HepG2 (cell line): ENCODE measurements around the gene ESPN. TPM values are rescaled to one million over a fixed set of nuclear protein-coding genes. Genes with fewer than 3 reads are reported as not detected.

Experiments
- ATAC-seq: fragments of 200-7000 bp; cut with Tn5 transposase; 3 replicates; pipeline ENCODE4 v1.9.1; 2020; ENCODE audit warnings: mild to moderate bottlenecking, moderate library complexity
- BruUV-seq: library from RNA; stranded (reverse); fragments of 400-500 nt; replicated peaks from 2 replicates; lab custom pipeline; 2021; lab: Mats Ljungman, UMichigan
- CTCF ChIA-PET: fragments of 300-600 bp; formaldehyde crosslinking; extraction: SDS; loops from one replicate; lab custom pipeline; 2021; ENCODE audit warnings: low total read pairs, inconsistent platforms, low intra/inter-chr PET ratio; lab: Yijun Ruan, JAX
- POLR2A ChIA-PET: fragments of 350-600 bp; sonication (Branson Sonifier 250); formaldehyde crosslinking; loops from one replicate; lab custom pipeline; 2020; ENCODE audit warnings: antibody characterized with exemption, inconsistent platforms; lab: Yijun Ruan, JAX
- DNase-seq: peaks from one replicate; pipeline ENCODE4 v3.0.0-alpha.2; 2015; ENCODE audit warnings: low spot score
- FAIRE-seq: peaks from 3 replicates; lab custom pipeline; 2011; peaks lifted over from hg19 to GRCh38; lab: Jason Lieb, UNC
- H2AFZ ChIP-seq: one replicate; pipeline ENCODE4 v1.6.1; 2011; ENCODE audit warnings: low read length, inconsistent platforms
- H3K27ac ChIP-seq: fragments of 300-600 bp; 3 replicates; pipeline ENCODE4 v1.8.0; 2011; ENCODE audit warnings: mixed run types, mild to moderate bottlenecking, mixed read lengths, low read length, inconsistent platforms; ENCODE audit not compliant: insufficient read depth; ENCODE audit errors: extremely low read length
- H3K27me3 ChIP-seq, 2 experiments: fragments of 200-600 bp in 1 of 2; 2 replicates in 1 of 2; 3 replicates in 1 of 2; pipeline versions ENCODE4 v1.6.0 to v1.8.0; 2011; ENCODE audit warnings: low read length in 2 of 2, mild to moderate bottlenecking in 2 of 2, moderate library complexity in 2 of 2, inconsistent platforms in 1 of 2; ENCODE audit not compliant: insufficient read depth in 2 of 2, control insufficient read depth in 1 of 2
- H3K36me3 ChIP-seq, 2 experiments: fragments of 200-600 bp in 1 of 2; replicated peaks in 1 of 2; 2 replicates in 1 of 2; 3 replicates in 1 of 2; pipeline versions ENCODE4 v1.5.1 to v1.8.0; 2011; ENCODE audit warnings: low read length in 2 of 2, inconsistent platforms in 1 of 2; ENCODE audit not compliant: insufficient read depth in 2 of 2, control insufficient read depth in 1 of 2
- H3K4me1 ChIP-seq: 2 replicates; pipeline ENCODE4 v1.5.1; 2012; ENCODE audit warnings: low read length, inconsistent platforms; ENCODE audit not compliant: insufficient read depth
- H3K4me2 ChIP-seq: 2 replicates; pipeline ENCODE4 v1.6.0; 2011; ENCODE audit warnings: low read depth, low read length, inconsistent platforms
- H3K4me3 ChIP-seq, 3 experiments: fragments of 200-600 bp in 1 of 3; sonication (generic), shearing (Covaris generic) in 1 of 3; replicated peaks in 1 of 3; 2 replicates each; pipeline ENCODE4 v1.5.1; 2011 to 2016; ENCODE audit warnings: low read length in 3 of 3, inconsistent platforms in 2 of 3, low read depth in 2 of 3, mild to moderate bottlenecking in 2 of 3, control low read depth in 1 of 3, mixed read lengths in 1 of 3; ENCODE audit not compliant: insufficient read depth in 1 of 3
- H3K79me2 ChIP-seq: one replicate; pipeline ENCODE4 v1.6.1; 2011; ENCODE audit warnings: low read length, inconsistent platforms; ENCODE audit not compliant: insufficient read depth
- H3K9ac ChIP-seq: 2 replicates; pipeline ENCODE4 v1.6.0; 2011; ENCODE audit warnings: mild to moderate bottlenecking, low read depth, low read length, inconsistent platforms; ENCODE audit not compliant: insufficient read depth
- H3K9me3 ChIP-seq: 2 replicates; pipeline ENCODE4 v1.5.1; 2012; ENCODE audit warnings: mild to moderate bottlenecking, low read length
- H4K20me1 ChIP-seq: 2 replicates; pipeline ENCODE4 v1.6.0; 2011; ENCODE audit warnings: inconsistent platforms, mild to moderate bottlenecking, low read length, moderate library complexity; ENCODE audit not compliant: insufficient read depth
- CEBPB ChIP-seq: IDR thresholded peaks from 2 replicates; pipeline ENCODE4 v1.6.1; 2011; ENCODE audit warnings: low read depth, low read length, improper control_type of control experiment, borderline replicate concordance
- GZF1 ChIP-seq: sonication (generic); formaldehyde crosslinking; IDR thresholded peaks from 2 replicates; pipeline ENCODE4 v1.5.1; 2020; ENCODE audit warnings: mild to moderate bottlenecking, missing genetic modification reagents
- HCFC1 ChIP-seq: fragments of 150-350 bp; IDR thresholded peaks from 2 replicates; pipeline ENCODE4 v1.6.1; 2014; ENCODE audit warnings: low read depth, low read length
- HMGA1 ChIP-seq: sonication (generic); formaldehyde crosslinking; conservative IDR thresholded peaks from 2 replicates; pipeline ENCODE4 v1.4.0; 2020; ENCODE audit warnings: missing genetic modification reagents
- HNRNPH1 ChIP-seq: fragments of 200-400 bp; formaldehyde crosslinking; optimal IDR thresholded peaks from 2 replicates; pipeline ENCODE3; 2017; ENCODE audit warnings: mild to moderate bottlenecking, low read depth, low read length
- NFIB ChIP-seq: sonication (generic); formaldehyde crosslinking; IDR thresholded peaks from 2 replicates; pipeline ENCODE4 v1.9.0; 2021; ENCODE audit warnings: missing genetic modification reagents, mild to moderate bottlenecking, borderline replicate concordance
- POGZ ChIP-seq: sonication (generic); formaldehyde crosslinking; IDR thresholded peaks from 2 replicates; pipeline ENCODE4 v1.4.0; 2020; ENCODE audit warnings: mild to moderate bottlenecking, missing genetic modification reagents
- TMF1 ChIP-seq: sonication (generic); formaldehyde crosslinking; IDR thresholded peaks from 2 replicates; pipeline ENCODE4 v1.8.1; 2022; ENCODE audit warnings: low read depth, missing genetic modification reagents
- ZFAT ChIP-seq: sonication (generic); formaldehyde crosslinking; conservative IDR thresholded peaks from 2 replicates; pipeline ENCODE4 v1.8.1; 2023; ENCODE audit warnings: missing genetic modification reagents, inconsistent platforms
- ZNF235 ChIP-seq: sonication (generic); formaldehyde crosslinking; IDR thresholded peaks from 2 replicates; pipeline ENCODE4 v1.8.1; 2023; ENCODE audit warnings: mild to moderate bottlenecking, missing genetic modification reagents, borderline replicate concordance
- ZNF30 ChIP-seq: sonication (generic); formaldehyde crosslinking; IDR thresholded peaks from 2 replicates; pipeline ENCODE4 v1.5.0; 2020; ENCODE audit warnings: mild to moderate bottlenecking, missing genetic modification reagents
- WGBS: methylation state at CpG from one replicate; pipeline ENCODE4 v1.1.6; 2017; ENCODE audit warnings: low lambda C conversion rate; 5-methylcytosine and 5-hydroxymethylcytosine counted together
- in situ Hi-C: cut with HindIII; loops from 2 replicates; pipeline ENCODE4 v1.10.0; 2017; ENCODE audit warnings: low pct_unique_long_range_greater_than_20kb; ENCODE audit not compliant: extremely low pct_ligation_motif_present
- intact Hi-C: fragments of 100-400 bp; cut with micrococcal nuclease; formaldehyde crosslinking; loops from one replicate; pipeline ENCODE4 v1.10.0; 2022; ENCODE audit not compliant: unreplicated experiment
- polyA plus RNA-seq, 8 experiments: library from polyadenylated mRNA; depleted of rRNA in 3 of 8; stranded (reverse) in 7 of 8; unstranded in 1 of 8; fragments of >200 nt; fragmentation: Illumina TruSeq in 4 of 8; extraction: Trizol in 4 of 8; gene quantifications; 2 replicates each; pipeline versions ENCODE4 v1.2.1 to v1.2.3, GENCODE V29; 2011 to 2016; ENCODE audit warnings: low read depth in 4 of 8, missing spikeins in 1 of 8, mixed read lengths in 1 of 8; ENCODE audit not compliant: insufficient read depth in 1 of 8
- total RNA-seq, 5 experiments: library from RNA; depleted of rRNA; stranded (reverse); fragments of >200 nt; fragmentation: Illumina TruSeq; extraction: Trizol; gene quantifications; 2 replicates each; pipeline ENCODE4 v1.2.3, GENCODE V29; 2016; ENCODE audit warnings: low read depth in 1 of 5

The ESPN gene
- total and polyA plus RNA-seq, 2 of the 13 experiments (the other 11 are each of a cell fraction or from before 2014, with no cell fraction given): 48.6 to 54.2 TPM

DNA sequence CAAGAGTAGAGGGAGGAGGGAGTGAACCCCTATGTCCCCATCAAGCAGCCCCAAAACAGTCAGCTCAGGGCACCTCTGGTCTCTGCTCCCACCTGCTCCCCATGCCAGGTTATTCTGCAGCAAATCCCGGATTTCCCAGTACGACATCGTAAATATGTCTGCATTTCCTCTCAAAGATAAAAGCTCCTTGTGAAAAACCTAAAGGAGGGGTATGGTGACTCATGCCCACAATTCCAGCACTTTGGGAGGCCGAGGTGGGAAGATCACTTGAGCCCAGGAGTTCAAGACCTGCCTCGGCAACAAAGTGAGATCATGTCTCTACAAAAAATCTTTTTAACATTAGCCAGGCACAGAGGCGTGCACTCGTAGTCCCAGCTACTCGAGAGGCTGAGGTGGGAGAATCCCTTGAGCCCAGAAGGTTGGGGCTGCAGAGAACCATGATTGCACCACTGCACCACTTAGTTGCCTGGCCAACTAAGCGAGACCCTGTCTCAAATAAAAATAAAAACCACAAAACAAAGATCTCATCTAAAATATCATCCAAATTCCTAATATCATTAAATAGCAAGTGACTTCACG is 38.1 kb upstream of the ESPN start:
- no peaks in the 10 kb centered on the region; a peak in 1 of 5 replicates for H3K36me3 ChIP-seq
- no peak overlapping the region for H2AFZ ChIP-seq
- no peak overlapping the region for H3K27ac ChIP-seq
- no peak overlapping the region for H3K4me2 ChIP-seq
- H3K79me2 ChIP-seq: peaks cover 16% of the 10 kb centered on the region
- no peaks in the 10 kb centered on the region for H3K9me3 ChIP-seq
- ATAC-seq: no peak
- BruUV-seq: no TSS peak
- H3K4me1 ChIP-seq: peaks cover 4% of the 10 kb centered on the region
- CTCF ChIA-PET: no interaction called here
- TF ChIP-seq TMF1 (CRISPR knock-in tag) (no peak), NFIB (no peak), HMGA1 (no peak), POGZ (no peak), HCFC1 (no peak), ZFAT (CRISPR knock-in tag) (no peak), GZF1 (no peak), ZNF30 (CRISPR knock-in tag) (no peak), ZNF235 (CRISPR knock-in tag) (no peak), HNRNPH1 (no peak), CEBPB (no peak)
- TF ChIP-seq, all 625 proteins: peak for 0
- no peak for DNase-seq
- Histone ChIP-seq H4K20me1 (no peaks in the 10 kb centered on the region), H3K9ac (no peak overlapping the region), H3K27me3 (no peaks in the 10 kb centered on the region), H3K4me3 (no peak overlapping the region)
- POLR2A ChIA-PET: no interaction called here
- no peak for FAIRE-seq
- WGBS: 95% methylated on average over 10 of the region's 10 CpGs
- intact Hi-C loops (no loop called here), in situ Hi-C loops (no loop called here)
